NOMO-1 treated with dmso at 0.1 percent for 144 hours (cell line): ENCODE results near the gene SYNDIG1.

Source experiments
- DNase-seq: peaks from one replicate; lab custom pipeline; 2025; ENCODE audit not compliant: unreplicated experiment; lab: John Stamatoyannopoulos, UW

Gene SYNDIG1

DNA sequence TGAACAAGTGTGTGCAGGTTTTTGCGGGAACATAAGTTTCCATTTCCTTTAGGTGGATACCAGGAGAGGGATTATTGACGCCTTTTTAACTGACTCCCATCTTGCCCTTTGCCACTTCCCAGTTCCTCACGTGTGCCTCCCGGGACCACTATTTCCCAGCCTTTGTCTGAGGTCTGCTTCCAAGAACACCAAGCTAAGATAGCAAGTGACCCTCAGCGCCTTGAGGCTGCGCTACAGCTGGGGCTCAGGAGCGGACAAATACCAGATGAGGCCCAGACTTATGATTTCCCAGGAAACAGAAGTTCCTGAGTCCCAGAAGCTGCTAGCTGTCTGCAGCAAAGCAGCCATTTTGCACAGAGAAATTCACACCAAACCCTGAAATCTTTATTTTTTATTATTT lies 216.7 kb downstream of the SYNDIG1 start:
- DNase-seq: no peak

DNA sequence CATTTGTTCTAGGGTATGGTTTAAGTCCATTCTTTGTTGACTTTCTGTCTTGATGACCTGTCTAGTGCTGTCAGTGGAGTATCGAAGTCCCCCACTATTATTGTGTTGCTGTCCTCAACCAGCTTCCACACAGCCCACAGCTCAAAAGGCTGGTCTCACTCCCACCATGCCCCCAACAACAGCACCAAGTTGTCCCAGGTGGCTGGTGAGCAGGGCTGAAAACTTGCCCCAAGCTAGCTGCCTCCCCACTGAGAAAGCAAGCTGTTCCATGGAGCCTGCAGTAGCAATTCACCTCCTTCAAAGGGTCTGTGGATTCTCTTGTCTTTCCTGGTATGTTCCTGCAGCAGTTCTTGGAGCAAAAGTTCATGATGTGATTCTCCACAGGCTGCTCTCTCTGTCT lies 221.0 kb downstream of the SYNDIG1 start:
- no peak for DNase-seq

DNA sequence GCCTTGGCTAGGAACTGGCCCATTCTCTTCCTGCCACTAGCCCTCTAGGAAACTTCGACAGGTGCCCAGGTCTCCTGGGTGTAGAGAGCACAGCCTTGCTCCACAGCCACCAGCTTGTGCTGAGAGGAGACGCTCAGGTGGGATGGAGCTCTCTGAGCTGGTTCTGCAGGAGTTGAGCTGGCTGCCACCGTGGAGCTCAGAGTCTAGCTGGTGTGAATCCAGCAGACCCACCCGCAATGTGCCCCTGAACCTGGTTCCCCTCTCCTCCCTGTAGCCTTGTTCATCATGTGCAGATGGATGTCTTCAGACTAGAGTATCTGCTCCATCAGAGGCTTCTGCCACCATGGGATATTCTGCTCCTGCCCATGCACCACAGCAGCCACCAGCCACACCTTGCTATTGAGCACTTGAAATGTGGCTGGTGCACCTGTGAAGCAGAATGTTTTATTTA lies 222.5 kb downstream of the SYNDIG1 start:
- no peak for DNase-seq

DNA sequence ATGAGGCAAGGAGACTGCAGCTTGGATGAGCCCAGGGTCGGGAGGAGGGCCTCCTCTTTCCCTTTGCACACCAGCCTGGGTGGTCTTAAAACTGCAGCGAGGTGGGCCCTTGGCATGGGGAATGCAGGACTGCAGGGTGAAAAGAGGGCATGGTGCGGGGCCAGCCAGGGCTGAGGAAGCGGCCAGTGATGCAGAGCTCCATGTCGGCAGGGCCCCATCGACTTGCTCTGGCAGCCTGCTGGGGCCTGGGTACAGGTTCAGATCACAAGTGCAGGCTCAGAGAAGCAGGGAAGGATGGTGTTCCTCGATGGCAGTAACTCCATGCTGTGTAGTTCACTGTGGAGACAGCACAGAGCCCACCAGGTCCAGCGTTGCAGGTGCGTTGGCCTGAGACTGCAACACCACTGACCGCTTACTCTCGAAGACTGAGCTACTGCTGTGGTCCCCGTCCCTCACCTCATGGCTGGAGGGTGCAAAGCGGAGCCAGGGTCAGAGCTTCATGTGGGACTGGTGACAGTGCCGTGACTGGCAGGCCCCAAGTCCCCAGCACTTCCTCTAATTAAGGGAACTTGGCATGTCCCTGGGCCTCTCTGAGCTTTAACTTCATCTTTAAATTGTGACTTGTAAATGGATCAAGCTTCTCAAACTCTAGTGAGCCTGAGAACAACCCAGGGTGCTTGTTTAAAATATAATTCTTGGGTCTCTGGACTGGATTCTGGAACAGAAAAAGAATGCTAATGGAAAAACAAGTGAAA lies 223.2 kb downstream of the SYNDIG1 start:
- no peak for DNase-seq

DNA sequence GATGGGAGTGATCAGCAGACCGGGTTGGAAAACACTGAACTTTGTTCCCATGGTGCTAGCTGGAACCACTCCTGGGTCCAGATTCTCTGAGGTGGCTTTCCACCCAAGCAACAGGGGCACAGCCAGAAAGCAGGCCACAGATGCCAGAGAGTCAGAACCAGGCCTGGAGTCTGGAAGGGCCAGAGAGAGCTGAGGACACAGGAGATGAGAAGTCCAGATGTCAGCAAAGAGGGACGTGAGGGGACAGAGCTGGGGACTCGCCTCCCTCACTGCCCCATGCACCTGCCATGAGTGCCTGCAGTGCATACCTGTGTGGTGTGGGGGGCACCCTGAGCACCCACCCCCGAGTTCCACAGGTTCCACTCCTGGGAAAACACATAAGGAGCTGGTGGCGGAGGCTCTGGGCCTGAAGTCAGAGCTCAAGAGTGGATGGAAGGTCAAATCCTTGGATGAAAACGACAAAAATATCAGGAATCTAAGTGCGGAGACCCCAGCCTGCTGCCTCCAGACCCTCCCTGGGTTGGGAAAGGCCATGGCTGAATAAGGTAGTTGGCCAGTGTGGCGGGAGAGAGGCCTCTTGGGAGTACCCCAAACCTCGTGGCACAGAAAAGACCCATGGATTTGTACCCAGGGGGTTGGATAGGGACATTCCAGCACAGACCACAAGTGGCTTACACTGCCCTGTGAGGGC lies 224.2 kb downstream of the SYNDIG1 start:
- DNase-seq: no peak

DNA sequence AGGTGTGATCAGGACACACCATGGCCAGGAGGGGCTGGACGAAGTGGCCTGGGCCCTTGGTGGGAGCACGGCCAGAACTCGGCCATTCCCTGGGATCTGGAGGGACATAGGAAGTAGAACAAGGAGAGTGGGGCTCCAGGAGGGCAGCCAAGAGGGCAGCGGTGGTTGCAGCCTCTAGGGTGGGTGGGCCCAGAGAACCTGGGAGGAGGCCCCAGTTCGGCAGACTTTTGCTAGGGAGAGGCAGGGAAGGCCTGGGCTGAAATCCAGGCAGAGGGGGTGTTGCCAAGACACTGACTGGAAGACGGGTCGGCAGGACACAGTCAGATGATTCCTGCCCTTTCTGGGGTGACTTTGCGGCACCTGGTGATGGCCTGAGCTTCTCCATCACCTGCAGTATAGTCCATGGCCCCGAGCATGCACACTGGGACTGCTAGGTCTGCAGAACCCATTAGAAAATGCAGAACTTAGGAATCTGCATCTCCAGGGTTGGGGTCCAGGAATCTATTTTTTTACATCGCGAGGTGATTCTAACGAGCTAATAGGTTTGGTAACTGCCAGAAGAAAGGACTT lies 224.8 kb downstream of the SYNDIG1 start:
- no peak for DNase-seq

DNA sequence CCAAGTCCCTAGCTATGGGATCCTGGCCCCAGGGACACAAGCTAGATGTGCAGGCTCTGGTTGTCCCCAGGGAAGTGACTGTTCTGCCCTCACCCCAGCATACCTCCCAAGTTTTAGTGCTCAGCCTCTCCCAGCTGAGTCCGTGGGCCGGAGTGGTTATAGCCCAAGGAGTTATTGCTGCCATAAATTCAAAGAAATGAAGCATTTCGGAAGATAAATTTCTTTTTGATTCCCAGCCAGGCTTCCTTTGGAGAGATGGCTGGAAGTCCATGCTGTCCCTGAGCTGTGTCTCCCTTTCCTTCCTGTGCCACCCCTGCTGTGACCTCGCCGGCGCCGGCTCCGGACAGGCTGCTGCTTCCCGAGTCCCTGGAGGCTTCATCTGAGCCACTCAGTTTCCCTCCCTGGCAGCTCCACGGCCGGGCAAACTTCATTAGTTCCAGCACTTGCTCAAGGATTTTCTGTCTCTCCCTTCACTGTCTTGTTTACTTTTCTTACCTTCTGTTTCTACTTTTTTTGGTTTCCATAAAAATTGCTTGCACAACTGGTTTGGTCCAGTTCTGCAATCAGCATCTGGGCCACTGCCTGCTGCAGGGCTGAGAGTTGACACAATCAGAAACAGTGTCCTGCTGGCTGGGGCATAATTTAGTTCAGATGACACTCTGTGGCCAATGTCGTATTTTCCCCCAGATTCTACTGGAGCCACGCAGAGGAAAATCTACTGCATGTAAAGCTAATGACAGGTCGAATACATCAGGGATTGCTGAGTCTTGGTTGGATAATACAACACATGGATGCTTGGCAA lies 225.5 kb downstream of the SYNDIG1 start:
- DNase-seq: no peak

DNA sequence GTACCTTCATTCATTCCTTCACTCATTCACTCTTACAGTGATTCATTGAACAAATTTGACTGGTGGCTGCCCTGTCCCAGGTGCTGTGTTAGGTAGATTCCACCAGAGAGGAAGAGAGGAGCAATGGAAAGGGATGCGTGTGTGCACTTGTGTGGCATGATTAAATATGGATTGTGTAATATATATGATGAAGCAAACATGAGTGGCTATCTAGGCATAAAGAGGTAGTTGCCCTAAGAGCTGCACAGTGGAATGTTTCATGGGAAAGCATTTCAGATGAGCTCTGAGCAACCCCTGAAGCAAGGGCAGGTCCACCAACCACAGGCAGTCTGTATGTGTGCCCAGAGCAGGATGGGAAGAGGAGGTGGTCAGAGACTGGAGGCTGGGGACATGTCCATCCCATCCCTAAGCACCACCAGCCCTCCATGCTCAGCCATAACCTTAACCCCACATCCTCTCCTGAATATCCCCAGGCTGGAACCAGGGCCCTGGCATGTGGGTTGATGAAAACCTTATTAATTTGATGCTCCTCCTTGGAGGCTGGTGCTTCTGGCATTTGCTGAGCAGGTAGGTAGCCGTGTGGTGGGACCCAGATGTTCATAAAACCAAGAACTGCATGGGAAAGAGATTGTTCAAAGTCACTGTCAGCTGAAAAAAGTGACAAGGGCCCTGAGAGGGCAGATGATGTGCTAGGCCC lies 226.2 kb downstream of the SYNDIG1 start:
- no peak for DNase-seq

DNA sequence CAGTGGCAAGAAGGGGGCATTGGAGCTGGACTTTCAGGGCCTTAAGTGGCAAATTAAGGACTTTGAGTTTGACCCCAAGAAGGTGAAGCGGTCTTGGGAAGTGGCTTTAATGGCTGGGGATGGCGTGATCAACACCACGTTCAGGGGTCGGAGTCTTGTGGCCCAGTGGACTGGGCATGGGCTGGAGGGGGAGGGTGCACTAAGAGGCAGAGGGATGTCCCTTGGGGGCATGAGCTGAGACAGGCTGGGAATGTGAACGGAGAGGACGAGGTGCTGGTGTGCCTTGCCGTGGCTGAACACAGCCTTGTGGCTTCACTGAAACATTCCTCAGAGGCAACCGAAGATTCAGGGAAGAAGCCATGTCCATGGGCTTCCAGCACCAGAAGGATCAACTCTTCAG lies 227.0 kb downstream of the SYNDIG1 start:
- DNase-seq: no peak

DNA sequence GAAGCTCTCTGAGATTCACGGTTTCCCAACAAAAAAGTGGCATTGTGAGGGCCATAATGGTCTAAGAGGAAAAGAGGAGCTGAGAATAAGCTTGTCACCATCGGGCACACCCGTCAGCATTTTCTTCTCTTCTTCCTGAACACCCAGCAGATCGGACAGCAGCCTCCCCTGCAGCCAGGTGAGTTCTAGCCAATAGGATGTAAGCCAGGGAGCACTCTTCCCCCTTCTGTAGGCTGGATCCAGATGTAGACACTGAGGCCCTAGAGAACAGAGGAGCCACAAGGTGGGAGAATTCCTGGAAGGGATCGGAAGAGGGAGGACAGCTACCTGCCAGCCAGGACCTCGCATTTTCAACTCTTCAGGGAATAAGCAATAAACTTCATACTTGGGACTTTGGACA lies 228.0 kb downstream of the SYNDIG1 start:
- DNase-seq: no peak

DNA sequence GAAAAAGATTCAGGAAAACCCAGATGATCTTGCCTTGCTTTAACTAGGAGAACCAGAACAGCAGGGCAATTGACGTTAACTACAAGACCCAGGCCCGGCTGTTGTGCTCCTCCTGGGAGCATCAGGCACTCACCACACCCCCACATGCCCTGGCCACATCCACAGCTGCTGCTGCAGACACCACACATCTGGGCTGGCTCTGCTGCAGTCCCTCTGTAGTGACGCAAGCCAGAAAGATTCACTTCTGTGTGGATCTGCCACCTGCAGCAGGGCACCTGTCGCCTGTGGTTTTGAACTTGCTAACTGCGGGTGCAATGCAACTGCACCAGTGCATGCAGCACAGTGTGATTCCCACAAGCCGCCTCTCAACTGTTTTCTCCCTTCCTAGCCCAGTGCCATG lies 228.8 kb downstream of the SYNDIG1 start:
- DNase-seq: no peak

DNA sequence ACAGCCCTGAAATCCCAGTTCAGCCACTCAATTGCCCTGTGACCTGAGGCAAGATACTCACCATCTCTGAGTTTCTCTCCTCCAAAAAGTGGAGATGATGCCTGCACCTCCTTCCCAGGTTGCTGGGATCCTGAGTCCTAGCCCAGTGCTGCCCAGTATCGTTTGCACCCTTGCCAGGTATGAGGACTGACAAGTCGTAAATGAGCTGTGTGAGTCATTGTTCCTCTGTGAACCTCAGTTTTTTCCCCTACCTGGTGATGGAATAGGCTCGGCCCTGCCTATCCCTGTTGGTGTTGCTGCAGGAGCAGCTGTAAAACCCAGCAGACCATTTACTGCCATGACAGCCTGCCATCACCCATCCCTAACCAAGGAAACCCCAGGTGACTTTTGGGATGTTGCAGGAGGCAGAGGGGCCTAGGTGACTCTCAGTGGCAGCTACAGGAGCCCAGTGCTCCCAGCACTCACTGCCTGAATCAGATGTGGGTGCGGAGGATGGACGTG lies 229.3 kb downstream of the SYNDIG1 start:
- no peak for DNase-seq

DNA sequence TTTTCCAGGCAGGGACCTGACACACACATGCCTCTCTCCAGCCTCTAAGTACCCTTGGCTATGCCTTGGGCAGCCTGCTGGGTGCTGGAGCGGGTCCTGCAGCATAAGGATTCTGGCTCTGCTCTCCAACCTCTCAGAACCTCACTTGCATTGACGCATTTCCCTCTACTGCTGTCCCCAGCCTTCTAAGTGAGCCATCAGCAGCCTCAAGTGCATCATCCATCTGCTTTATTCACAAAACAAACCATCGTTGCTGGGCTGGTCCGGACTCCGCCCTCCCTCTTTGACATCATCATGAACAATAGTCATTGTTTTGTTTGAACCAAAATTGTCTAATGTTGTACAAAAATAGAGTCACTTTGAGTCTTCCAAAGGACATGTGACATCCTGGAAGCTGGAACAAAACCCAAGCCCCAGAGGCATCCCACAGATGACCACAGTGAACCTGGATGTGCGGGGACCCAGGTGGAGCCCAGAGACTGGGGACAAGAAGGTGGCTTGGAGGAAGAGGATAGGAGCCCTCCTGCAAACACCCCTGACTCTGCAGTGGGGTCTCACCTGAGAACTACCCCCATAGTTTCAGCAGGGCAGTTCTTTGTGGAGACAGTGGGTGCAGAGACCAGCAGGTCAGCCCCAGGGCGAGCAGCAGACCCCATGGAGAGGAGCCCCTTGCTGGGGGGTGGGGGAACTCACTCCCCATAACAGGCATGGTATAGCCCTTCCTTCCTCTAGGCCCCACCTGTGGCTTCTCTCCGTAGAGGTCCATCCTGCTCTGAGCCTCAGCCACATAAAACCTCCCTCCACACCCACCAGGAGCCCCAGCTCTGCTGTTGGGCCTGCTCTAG lies 230.1 kb downstream of the SYNDIG1 start:
- DNase-seq: no peak

DNA sequence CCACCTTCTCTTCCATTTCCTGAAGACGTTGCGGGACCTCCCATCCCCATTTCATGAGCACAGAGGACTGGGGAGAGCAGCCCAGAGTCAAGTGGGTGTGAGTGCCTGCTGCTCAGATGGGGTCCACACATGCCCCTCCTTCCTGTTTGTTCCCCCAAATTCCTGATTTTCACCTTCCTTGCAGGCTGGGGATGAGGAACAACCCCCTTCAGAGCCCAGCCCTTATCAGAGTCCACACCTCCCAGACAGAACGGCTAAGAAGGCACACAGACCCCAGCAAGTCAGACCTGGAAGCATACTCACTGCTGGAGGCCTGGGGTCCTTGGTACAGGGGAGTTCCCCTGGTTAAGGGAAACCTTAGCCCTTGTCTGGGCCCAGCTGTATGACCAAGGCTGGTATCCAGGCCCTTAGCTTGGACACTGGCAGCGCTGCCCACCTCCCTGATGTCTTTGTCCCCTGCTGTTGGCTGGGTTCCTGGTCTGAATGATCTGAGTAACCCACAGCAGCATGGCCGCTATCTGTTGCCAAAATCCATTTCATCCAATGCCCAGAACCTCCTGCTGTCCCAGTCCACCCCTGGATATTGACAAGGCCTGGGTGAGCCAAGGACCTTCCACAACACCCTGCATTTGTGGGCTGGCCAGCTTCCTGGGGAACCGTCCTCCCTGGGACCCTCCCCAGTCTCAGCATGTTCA lies 230.9 kb downstream of the SYNDIG1 start:
- no peak for DNase-seq

DNA sequence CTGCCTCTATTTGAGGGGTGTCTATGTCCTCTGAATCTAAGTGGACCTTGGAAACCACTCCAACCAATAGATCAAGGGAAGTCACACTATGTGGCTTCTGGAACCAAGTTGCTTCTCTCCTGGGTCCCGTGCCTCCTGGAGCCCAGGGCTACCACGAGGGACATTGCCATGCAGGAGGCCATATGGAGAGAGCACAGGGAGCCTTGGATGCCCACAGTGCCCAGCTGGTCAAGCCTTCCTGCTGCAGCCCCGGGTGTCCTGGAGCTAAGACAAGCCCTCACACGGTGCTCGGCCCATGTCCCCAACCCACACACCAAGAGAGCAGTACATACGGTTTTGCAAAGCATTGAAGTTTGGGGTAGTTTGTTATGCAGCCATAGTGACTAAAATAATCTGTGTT lies 231.6 kb downstream of the SYNDIG1 start:
- DNase-seq: no peak

DNA sequence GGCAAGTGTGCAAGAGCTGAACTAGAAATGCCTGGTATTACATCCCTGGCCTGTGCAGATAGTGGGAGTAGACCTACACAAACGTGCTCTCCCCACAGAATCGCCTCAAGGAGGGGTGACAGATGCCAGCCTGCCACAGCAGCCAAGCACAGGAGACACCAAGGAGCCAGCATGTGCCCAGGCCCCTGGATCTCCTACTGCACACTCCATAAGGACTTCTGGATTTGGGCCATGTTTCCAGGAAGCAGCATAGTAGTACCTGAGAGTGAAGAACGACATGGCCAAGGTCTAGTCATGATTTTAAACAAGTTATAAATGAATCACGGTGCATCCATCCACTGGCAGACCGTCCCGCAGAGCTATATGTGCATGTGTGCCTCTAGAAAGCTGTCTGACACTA lies 232.2 kb downstream of the SYNDIG1 start:
- DNase-seq: no peak

DNA sequence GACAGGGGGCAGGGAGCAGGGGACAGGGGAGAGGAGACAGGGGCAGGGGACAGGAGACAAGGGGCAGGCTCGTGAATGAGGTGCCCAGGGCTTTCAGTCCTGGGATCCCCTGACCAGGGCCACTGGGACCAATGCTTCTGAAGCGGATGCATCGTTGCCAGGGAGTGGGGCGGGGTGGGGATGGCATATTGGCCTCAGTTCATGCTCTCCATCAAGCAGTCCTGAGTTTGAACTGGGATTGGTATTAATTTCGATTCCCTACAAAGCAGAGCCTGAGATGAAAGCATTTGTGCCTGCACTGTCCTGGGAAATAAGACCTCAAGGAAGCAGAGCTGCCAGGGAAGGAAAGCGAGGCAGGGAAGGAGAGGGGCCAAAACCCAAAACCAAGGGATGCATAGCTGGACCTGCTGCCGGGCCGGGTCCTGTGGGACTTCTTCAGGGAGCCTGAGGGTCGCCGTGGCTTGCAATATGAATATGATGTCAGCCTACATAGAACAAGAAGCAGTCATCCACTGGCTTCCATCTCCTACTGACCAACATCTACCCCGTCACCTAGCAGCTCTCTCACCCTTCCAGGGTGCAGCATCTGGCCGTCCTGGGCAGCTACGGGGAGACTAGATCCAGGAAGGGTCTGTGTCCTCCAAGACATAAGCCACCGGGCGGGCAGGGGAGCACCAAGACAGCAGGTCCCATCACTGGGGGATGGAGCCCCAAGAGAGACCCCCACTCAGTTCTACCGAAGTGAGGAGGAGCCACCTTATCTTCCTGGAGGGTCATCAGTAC lies 233.3 kb downstream of the SYNDIG1 start:
- no peak for DNase-seq

DNA sequence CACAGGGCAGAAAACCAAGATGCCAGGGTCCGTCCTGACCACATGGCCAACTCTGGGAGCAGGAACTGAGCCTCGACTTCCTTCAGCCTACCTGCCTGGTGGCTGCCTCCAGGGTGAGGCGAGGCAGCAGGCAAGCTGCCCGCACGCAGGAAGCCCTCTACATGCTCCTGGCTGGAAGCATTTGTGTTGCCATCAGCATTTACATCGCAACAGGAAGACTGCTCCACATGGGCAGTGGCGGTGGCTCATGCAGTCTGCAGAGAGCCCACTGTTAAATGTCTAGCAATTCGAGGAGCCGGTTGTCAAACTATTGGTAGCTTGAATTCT lies 233.8 kb downstream of the SYNDIG1 start:
- no peak for DNase-seq

DNA sequence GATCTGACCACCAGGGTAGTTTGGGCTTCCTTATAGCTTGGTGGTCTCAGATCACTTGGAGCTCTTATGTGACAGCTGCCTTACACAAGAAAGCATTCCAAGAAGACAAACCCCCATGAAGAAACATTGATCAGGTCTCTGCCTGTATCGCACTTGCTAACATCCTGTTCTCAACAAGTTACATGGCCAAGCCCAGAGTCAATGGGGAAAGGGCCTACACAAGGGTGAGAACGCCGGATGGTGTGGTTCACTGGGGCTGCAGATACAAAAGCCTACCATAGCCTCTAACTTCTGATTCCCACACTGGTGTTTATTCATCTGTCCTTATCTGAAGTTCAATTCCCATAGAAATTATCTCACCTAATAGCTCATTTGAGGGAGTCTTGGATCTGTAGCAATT lies 235.5 kb downstream of the SYNDIG1 start:
- no peak for DNase-seq
